ENCODE measurements around the gene ERMARD.

ERMARD gene

GRCh38 chr6:169800116-169800667 is 48.8 kb downstream of the ERMARD start:
- no peak for DNase-seq (ENCODE audit: low read depth)
- H3K4me3 ChIP-seq (ENCODE audit: control insufficient read depth, low read depth, low read length): no peak overlapping the region

GRCh38 chr6:169800668-169801395 is 49.4 kb downstream of the ERMARD start:
- H3K4me3 ChIP-seq (ENCODE audit: control insufficient read depth, low read depth, low read length): no peak overlapping the region
- peak; percentile 28 for DNase-seq (ENCODE audit: low read depth)
- no peak for TF ChIP-seq CTCF (IDR thresholded peaks at IDR 0.05; ENCODE audit: control insufficient read depth, insufficient read depth, low read depth, low read length, missing control alignments)

More at GRCh38 chr6:169800116-169800667, 48.8 kb downstream of the ERMARD start:
- TF ChIP-seq CTCF (IDR thresholded peaks at IDR 0.05; ENCODE audit: control insufficient read depth, insufficient read depth, low read depth, low read length, missing control alignments): no peak

- TF ChIP-seq CTCF (IDR thresholded peaks at IDR 0.05; ENCODE audit: control insufficient read depth, insufficient read depth, low read depth, low read length, missing control alignments): no peak
- H3K4me3 ChIP-seq (ENCODE audit: control insufficient read depth, low read depth, low read length): no peak overlapping the region
- DNase-seq (ENCODE audit: low read depth): no peak
Observed at GRCh38 chr6:169801396-169802160, 50.2 kb downstream of the ERMARD start.

GRCh38 chr6:169802790-169803189 is 51.4 kb downstream of the ERMARD start:
- DNase-seq (ENCODE audit: low read depth): no peak
- no peak overlapping the region for H3K4me3 ChIP-seq (ENCODE audit: control insufficient read depth, low read depth, low read length)
- no peak for TF ChIP-seq CTCF (IDR thresholded peaks at IDR 0.05; ENCODE audit: control insufficient read depth, insufficient read depth, low read depth, low read length, missing control alignments)

GRCh38 chr6:169803271-169803811 is 51.9 kb downstream of the ERMARD start:
- no peak overlapping the region for H3K4me3 ChIP-seq (ENCODE audit: control insufficient read depth, low read depth, low read length)
- TF ChIP-seq CTCF (IDR thresholded peaks at IDR 0.05; ENCODE audit: control insufficient read depth, insufficient read depth, low read depth, low read length, missing control alignments): no peak
- no peak for DNase-seq (ENCODE audit: low read depth)

- DNase-seq (ENCODE audit: low read depth): no peak
- TF ChIP-seq CTCF (IDR thresholded peaks at IDR 0.05; ENCODE audit: control insufficient read depth, insufficient read depth, low read depth, low read length, missing control alignments): no peak
Observed at GRCh38 chr6:169803816-169804340, 52.5 kb downstream of the ERMARD start.

More at GRCh38 chr6:169803816-169804340, 52.5 kb downstream of the ERMARD start:
- H3K4me3 ChIP-seq (ENCODE audit: control insufficient read depth, low read depth, low read length): no peak overlapping the region

Measured in AG09309 (cell line).